NOMO-1 treated with DMSO at 0.1 percent for 48 hours (cell line): Measurements from ENCODE around the gene JAK2.
"Not testable (repeated sequence)": the region's sequence is repeated elsewhere in the genome, so short reads cannot be mapped to it uniquely, and the experiment has no call there.

Experiments used
- DNase-seq: peaks from one replicate; lab custom pipeline; 2025; ENCODE audit not compliant: unreplicated experiment; lab: John Stamatoyannopoulos, UW

JAK2 gene

DNA sequence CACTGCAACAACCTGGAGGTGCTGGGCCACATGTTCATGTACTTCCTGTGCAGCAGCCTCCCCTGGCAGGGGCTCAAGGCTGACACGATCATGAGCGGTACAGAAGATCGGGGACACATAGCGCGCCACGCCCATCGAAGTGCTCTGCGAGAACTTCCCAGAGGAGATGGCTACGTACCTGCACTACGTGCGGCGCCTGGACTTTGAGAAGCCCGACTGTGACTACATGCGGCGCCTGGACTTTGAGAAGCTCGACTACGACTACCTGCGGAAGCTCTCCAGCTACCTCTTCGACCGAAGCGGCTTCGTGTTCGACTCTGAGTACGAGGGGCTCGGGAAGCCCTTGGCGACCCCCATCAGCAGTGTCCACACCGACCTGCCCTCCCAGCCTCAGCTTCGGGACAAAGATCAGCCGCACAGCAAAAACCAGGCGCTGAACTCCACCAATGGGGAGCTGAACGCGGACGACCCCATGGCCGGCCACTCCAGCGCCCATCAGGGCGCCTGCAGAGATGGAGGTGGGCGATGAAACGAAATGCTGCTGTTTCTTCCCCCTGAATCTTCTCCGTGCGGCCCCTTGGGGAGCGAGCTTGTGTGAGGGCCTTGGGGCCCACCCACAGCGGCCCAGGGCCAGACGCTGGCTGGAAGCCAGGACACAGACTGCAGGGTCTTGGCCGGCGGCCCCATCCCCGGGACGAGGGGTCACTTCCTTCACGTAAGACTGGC, 56.5 kb downstream of the JAK2 start:
- no peak for DNase-seq

- no peak for DNase-seq
Measured at GRCh38 chr9:5042661-5043178, 57.6 kb downstream of the JAK2 start.

DNA sequence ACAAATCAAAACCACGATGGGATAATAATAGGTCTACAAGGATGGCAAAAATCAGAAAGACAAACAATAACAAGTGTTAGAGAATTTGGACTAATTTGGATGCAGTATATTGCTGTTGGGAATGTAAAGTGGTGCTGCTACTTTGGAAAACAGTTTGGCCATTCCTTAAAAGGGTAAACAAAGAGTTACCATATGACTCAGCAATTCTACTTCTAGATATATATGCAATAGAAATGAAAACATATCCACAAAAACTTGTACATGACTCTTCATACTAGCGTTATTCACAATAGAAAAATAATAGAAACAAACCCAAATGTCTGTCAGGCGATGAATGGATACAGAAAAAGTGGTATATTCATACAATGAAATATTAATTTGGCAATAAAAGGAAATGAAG, 58.3 kb downstream of the JAK2 start:
- no peak for DNase-seq

- DNase-seq: no peak
Measured at GRCh38 chr9:5044160-5044559, 59.1 kb downstream of the JAK2 start.

GRCh38 chr9:5052838-5053237, 67.8 kb downstream of the JAK2 start:
- no peak for DNase-seq

- no peak for DNase-seq
Measured at GRCh38 chr9:5062631-5063030, 77.6 kb downstream of the JAK2 start.

- DNase-seq: no peak
Measured at GRCh38 chr9:5072871-5073270, 87.8 kb downstream of the JAK2 start.

- no peak for DNase-seq
Measured at GRCh38 chr9:5073701-5074100, 88.6 kb downstream of the JAK2 start.

- no peak for DNase-seq
Measured at GRCh38 chr9:5085993-5086392, 100.9 kb downstream of the JAK2 start.

DNA sequence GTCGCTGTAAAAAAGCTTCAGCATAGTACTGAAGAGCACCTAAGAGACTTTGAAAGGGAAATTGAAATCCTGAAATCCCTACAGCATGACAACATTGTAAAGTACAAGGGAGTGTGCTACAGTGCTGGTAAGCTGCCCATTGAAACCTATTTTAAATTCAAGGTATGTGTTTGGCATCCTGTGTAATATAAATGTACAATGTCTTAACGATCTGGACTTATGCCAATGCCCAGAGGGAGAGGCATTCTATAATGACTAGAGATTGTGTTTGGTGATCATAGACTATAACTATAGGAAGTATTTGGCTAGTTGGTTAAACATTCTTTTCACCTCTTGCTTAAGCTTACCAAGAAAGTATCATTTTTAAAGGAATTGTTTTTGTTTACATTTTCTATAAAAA, 104.7 kb downstream of the JAK2 start:
- DNase-seq: no peak

GRCh38 chr9:5095795-5096194, 110.7 kb downstream of the JAK2 start:
- no peak for DNase-seq

DNA sequence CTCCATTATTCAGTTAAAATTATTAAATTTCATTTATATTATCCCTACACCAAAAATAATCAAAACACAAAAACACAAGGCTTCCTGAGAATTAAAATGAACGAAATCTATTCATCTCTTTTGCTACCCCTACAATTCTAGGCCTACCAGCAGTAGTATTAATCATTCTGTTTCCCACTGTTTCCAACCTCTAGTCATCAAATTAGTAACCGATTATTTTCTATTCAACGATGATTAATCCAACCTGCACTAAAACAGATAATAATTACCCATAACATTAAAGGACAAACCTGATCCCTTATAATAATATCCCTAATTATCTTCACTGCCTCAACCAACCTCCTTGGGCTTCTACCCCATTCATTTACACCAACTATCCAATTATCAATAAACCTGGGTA, 114.4 kb downstream of the JAK2 start:
- no peak for DNase-seq

- DNase-seq: not testable (repeated sequence)
Measured at GRCh38 chr9:5101127-5101526, 116.1 kb downstream of the JAK2 start.

- not testable (repeated sequence) for DNase-seq
Measured at GRCh38 chr9:5106517-5106916, 121.4 kb downstream of the JAK2 start.

GRCh38 chr9:5110867-5111681, 126.0 kb downstream of the JAK2 start:
- no peak for DNase-seq

- no peak for DNase-seq
Measured at GRCh38 chr9:5111696-5112095, 126.6 kb downstream of the JAK2 start.

GRCh38 chr9:5112109-5112592, 127.1 kb downstream of the JAK2 start:
- DNase-seq: no peak

GRCh38 chr9:5112646-5113045, 127.6 kb downstream of the JAK2 start:
- DNase-seq: no peak

GRCh38 chr9:5113523-5113922, 128.5 kb downstream of the JAK2 start:
- DNase-seq: no peak

DNA sequence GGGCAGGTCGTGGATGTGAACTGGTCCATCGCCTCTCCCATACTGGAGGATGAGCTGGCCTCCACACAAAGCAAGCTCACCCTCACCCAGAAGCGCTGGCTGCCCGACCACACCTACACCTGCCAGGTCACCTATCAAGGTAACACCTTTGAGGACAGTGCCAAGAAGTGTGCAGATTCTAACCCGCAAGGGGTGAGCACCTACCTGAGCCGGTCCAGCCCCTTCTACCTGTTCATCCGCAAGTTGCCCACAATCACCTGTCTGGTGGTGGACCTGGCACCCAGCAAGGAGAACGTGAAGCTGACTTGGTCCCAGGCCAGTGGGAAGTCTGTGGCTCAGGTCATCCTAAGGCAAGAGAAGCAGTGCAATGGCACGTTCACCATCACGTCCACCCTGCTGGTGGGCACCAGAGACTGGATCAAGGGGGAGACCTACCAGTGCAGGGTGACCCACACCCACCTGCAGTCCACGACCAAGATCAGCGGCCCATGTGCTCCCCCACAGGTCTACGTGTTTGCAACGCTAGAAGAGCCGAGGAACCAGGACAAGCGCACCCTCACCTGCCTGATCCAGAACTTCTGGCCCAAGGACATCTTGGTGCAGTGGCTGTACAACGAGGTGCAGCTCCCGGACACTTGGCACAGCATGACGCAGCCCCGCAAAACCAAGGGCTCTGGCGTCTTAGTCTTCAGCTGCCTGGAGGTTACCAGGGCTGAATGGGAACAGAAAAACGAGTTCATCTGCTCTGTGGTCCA, 129.1 kb downstream of the JAK2 start:
- DNase-seq: no peak

DNA sequence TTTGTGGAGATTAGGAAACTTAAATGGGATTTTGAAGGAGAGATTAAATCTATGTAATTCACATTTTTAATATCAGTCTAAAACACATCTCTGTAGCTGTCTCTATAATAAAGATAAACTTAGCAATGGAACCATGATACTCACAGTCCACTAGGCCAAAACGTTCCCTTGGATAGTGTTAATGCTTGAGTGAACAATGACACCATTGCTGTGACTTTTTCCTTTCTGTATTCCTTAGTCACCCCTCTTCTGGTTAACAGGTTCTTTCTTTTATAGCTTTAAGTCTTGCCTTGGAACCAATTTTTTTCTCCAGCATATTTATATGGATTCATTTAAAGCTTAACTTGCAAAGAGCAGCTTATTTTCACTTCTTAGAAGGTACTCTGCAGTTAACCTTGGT, 137.0 kb downstream of the JAK2 start:
- no peak for DNase-seq
